GM23248 (cell line): ENCODE results near the gene UBAC1. TPM values are rescaled to one million over a fixed set of nuclear protein-coding genes. Genes with fewer than 3 reads are reported as not detected.
A peak's percentile ranks its signal among the peaks of the same experiment; 100 is the strongest.

Experiments
- DNase-seq: peaks from one replicate; pipeline ENCODE4 v3.0.0-alpha.2; 2015
- H2AFZ ChIP-seq: fragments of 200-600 bp; sonication (generic); 2 replicates; pipeline ENCODE4 v1.6.1; 2016; ENCODE audit warnings: antibody characterized with exemption
- H3F3A ChIP-seq: fragments of 200-600 bp; sonication (generic); 2 replicates; pipeline ENCODE4 v1.6.1; 2016; ENCODE audit warnings: mild to moderate bottlenecking, antibody characterized with exemption, mixed run types; ENCODE audit not compliant: insufficient read depth
- H3K27ac ChIP-seq: fragments of 200-600 bp; sonication (generic); 2 replicates; pipeline ENCODE4 v1.5.1; 2016; ENCODE audit warnings: mild to moderate bottlenecking
- H3K27me3 ChIP-seq: fragments of 200-600 bp; sonication (generic); replicated peaks from 2 replicates; pipeline ENCODE4 v1.6.1; 2016; ENCODE audit warnings: mild to moderate bottlenecking; ENCODE audit not compliant: insufficient read depth
- H3K36me3 ChIP-seq: fragments of 200-600 bp; sonication (generic); 2 replicates; pipeline ENCODE4 v1.6.1; 2016; ENCODE audit warnings: low read depth, mild to moderate bottlenecking
- H3K4me1 ChIP-seq: fragments of 200-600 bp; sonication (generic); 2 replicates; pipeline ENCODE4 v1.6.1; 2016; ENCODE audit warnings: mild to moderate bottlenecking; ENCODE audit not compliant: insufficient read depth
- H3K4me2 ChIP-seq: fragments of 200-600 bp; sonication (generic); one replicate; pipeline ENCODE4 v1.6.1; 2016; ENCODE audit warnings: mild to moderate bottlenecking; ENCODE audit not compliant: unreplicated experiment
- H3K4me3 ChIP-seq: fragments of 200-600 bp; sonication (generic); 2 replicates; pipeline ENCODE4 v1.5.1; 2016; ENCODE audit warnings: mild to moderate bottlenecking
- H3K79me2 ChIP-seq: fragments of 200-600 bp; sonication (generic); 2 replicates; pipeline ENCODE4 v1.6.1; 2016; ENCODE audit warnings: mild to moderate bottlenecking; ENCODE audit not compliant: insufficient read depth
- H3K9ac ChIP-seq: fragments of 200-600 bp; sonication (generic); 2 replicates; pipeline ENCODE4 v1.6.1; 2016; ENCODE audit warnings: mild to moderate bottlenecking
- H3K9me2 ChIP-seq: fragments of 200-600 bp; sonication (generic); 2 replicates; pipeline ENCODE4 v1.6.1; 2016; ENCODE audit warnings: mixed run types, mild to moderate bottlenecking, moderate library complexity; ENCODE audit not compliant: insufficient read depth
- H3K9me3 ChIP-seq: fragments of 200-600 bp; sonication (generic); one replicate; pipeline ENCODE4 v1.6.1; 2017; ENCODE audit warnings: low read depth
- H4K20me1 ChIP-seq: fragments of 200-600 bp; sonication (generic); 2 replicates; pipeline ENCODE4 v1.6.0; 2016; ENCODE audit not compliant: insufficient read depth
- EZH2 ChIP-seq: fragments of 200-600 bp; sonication (generic); IDR thresholded peaks from 2 replicates; pipeline ENCODE4 v1.6.1; 2018; ENCODE audit warnings: antibody characterized with exemption, mild to moderate bottlenecking; ENCODE audit not compliant: insufficient read depth, poor library complexity, severe bottlenecking
- EZH2phosphoT487 ChIP-seq: fragments of 200-600 bp; sonication (generic); IDR thresholded peaks from 2 replicates; pipeline ENCODE4 v1.6.1; 2018; ENCODE audit warnings: antibody characterized with exemption, moderate library complexity, mild to moderate bottlenecking, low read depth; ENCODE audit not compliant: insufficient read depth
- WGBS, 2 experiments: methylation state at CpG; one replicate each; pipeline ENCODE4 v1.1.6; 2015 to 2017; ENCODE audit warnings: low lambda C conversion rate in 2 of 2, low coverage in 1 of 2; ENCODE audit errors: missing lambda C conversion rate in 2 of 2; 5-methylcytosine and 5-hydroxymethylcytosine counted together
- in situ Hi-C: fragments of 300-500 bp; cut with MboI; formaldehyde crosslinking; loops from 2 replicates; pipeline ENCODE4 v1.15.0; 2020
- polyA plus RNA-seq: library from polyadenylated mRNA; unstranded; fragments of >200 nt; fragmentation: Nextera tagmentation; extraction: Ambion mirVana; gene quantifications from 2 replicates; pipeline ENCODE4 v1.2.1, GENCODE V29; 2016
- total RNA-seq: library from RNA; depleted of rRNA; stranded (reverse); fragments of >200 nt; shearing (Covaris generic); gene quantifications from 2 replicates; pipeline ENCODE4 v1.2.3, GENCODE V29; 2014

The UBAC1 gene
- total and polyA plus RNA-seq, 2 experiments from 2014 or later: 29.4 to 45.9 TPM

DNA sequence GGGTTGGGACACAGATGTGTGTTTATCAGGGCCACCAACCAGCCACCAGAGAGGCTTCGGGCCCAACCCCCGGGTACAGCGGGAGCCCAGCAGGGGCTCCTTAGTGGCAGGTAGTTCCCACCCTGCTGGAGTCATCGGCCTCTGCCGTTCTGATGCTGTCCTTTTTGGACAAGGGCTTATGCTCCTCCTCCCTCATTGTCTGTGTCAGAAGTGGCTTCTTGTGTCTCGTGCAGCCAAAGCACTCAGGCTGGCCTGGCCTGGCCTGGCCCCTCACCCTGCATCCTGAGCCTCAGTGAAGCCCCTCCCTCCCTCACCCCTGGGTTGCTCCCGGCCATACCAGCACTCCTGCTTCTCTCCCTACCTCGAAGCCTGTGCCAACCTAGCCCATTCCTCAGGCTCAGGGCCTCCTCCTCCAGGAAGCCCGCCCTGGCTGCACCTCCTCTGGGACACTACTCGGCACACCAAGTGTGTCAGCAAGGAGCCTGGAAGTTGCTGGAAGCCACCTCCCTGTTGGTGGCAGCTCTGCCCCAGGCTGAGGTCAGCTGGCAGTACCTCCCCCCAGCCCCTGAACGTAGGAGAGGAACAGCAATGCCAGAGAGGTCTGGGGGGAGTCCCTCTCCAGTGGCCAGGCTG lies 4.1 kb upstream of the UBAC1 start:
- DNase-seq: no peak
- no peak for TF ChIP-seq EZH2
- TF ChIP-seq EZH2phosphoT487: no peak
- in situ Hi-C loops: loop anchor here (5.0 kb wide), 1 partner anchor 157 kb away; no protein-coding TSS in a partner anchor

GRCh38 chr9:135963938-135964337 lies 2.8 kb upstream of the UBAC1 start:
- TF ChIP-seq EZH2 (no peak), EZH2phosphoT487 (no peak)
- H3K79me2 ChIP-seq: peaks cover 20% of the 10 kb centered on the region
- H4K20me1 ChIP-seq: no peaks in the 10 kb centered on the region
- WGBS, 2 experiments: 48 to 49% methylated on average over 8 to 10 of the region's 10 CpGs
- in situ Hi-C loops: no loop called here
- H3K36me3 ChIP-seq: no peaks in the 10 kb centered on the region
- H3K9me2 ChIP-seq: no peaks in the 10 kb centered on the region
- 0 out of 2 replicates have a peak, but pooled peaks cover 4% of the 10 kb centered on the region for H3F3A ChIP-seq
- H3K27me3 ChIP-seq: peaks cover 9% of the 10 kb centered on the region; the same call in 1 of the 2 replicates
- H3K4me2 ChIP-seq: no peak overlapping the region
- no peak overlapping the region for H3K9ac ChIP-seq
- no peak overlapping the region for H3K4me3 ChIP-seq
- H3K4me1 ChIP-seq: peaks cover 13% of the 10 kb centered on the region; the same call in 1 of the 2 replicates
- no peak for DNase-seq
- no peaks in the 10 kb centered on the region for H3K9me3 ChIP-seq
- no peak overlapping the region for H2AFZ ChIP-seq
- no peak overlapping the region for H3K27ac ChIP-seq

More for the DNA sequence above, 4.1 kb upstream of the UBAC1 start:
- no peak overlapping the region for H3K27ac ChIP-seq
- WGBS, 2 experiments: 37 to 43% methylated on average over 10 to 11 of the region's 11 CpGs
- no peak overlapping the region for H3K9ac ChIP-seq
- no peaks in the 10 kb centered on the region for H4K20me1 ChIP-seq
- no peaks in the 10 kb centered on the region for H3K9me3 ChIP-seq
- no peak overlapping the region for H3K4me2 ChIP-seq
- H3F3A ChIP-seq: no peaks in the 10 kb centered on the region
- no peaks in the 10 kb centered on the region for H3K9me2 ChIP-seq
- peaks cover 4% of the 10 kb centered on the region; the same call in 1 of the 2 replicates for H3K4me1 ChIP-seq
- no peak overlapping the region for H2AFZ ChIP-seq
- no peaks in the 10 kb centered on the region for H3K36me3 ChIP-seq
- peaks cover 7% of the 10 kb centered on the region for H3K79me2 ChIP-seq
- no peak overlapping the region for H3K4me3 ChIP-seq
- peaks cover 9% of the 10 kb centered on the region; the same call in 1 of the 2 replicates for H3K27me3 ChIP-seq

DNA sequence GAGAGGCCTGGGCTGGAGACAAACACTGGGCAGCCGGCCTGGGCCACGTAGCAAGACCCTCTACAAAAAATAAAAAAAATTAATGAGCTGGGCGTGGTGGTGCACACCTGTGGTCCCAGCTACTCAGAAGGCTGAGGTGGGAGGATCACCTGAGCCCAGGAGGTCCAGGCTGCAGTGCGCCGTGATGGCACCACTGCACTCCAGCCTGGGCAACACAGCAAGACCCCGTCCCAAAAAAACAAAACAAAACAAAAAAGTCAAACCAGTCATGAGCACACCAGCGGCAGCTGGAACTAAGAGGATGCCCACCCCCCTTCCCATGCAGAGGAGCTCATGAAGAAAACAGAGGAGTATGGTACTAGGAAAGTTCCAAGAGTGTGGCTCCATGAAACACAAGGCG lies 2.2 kb upstream of the UBAC1 start:
- Histone ChIP-seq H3K9ac (no peak overlapping the region), H2AFZ (no peak overlapping the region), H3K4me2 (no peak overlapping the region), H3K4me3 (no peak overlapping the region), H3K27ac (no peak overlapping the region), H3K36me3 (no peaks in the 10 kb centered on the region), H3K27me3 (peaks cover 9% of the 10 kb centered on the region; the same call in 1 of the 2 replicates), H3F3A (0 out of 2 replicates have a peak, but pooled peaks cover 4% of the 10 kb centered on the region), H3K79me2 (peaks cover 26% of the 10 kb centered on the region), H3K9me2 (no peaks in the 10 kb centered on the region), H3K4me1 (peaks cover 13% of the 10 kb centered on the region; the same call in 1 of the 2 replicates), H4K20me1 (no peaks in the 10 kb centered on the region), H3K9me3 (no peaks in the 10 kb centered on the region)
- in situ Hi-C loops: no loop called here
- WGBS, 2 experiments: 46 to 59% methylated on average over 8 of the region's 8 CpGs
- no peak for TF ChIP-seq EZH2phosphoT487
- no peak for TF ChIP-seq EZH2
- DNase-seq: no peak

DNA sequence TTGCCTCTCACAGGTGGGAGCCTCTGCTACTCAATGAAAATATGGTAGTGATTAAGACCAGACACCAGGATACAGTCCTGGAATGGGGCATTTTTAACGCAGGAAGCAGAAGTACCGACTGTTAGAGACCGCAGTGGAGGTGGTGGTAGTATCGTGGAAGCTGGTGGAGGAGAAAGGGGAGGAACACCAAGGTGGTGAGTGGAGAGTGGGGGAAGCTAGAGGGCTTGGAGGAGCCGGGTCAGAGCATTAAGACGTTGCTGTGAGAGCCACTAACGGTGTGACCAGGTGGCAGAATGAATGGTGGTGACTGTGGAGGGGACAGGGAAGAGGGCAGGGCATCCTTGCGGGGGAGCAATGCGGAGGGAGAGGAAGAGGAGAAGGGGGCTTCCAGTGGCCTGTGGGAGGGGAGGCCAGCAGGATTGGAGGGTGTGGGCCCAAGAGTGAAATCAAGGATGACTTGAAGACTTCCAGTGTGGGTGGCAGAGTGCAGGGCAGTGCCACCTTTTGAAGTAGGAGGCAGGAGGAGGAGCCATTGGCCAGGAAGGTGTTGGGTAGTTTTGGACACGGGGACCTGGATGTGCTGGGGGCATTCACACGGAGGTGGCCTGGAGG lies 1.6 kb upstream of the UBAC1 start:
- in situ Hi-C loops: no loop called here
- H3K27me3 ChIP-seq: peaks cover 9% of the 10 kb centered on the region; the same call in 1 of the 2 replicates
- TF ChIP-seq EZH2: no peak

More for the DNA sequence above, 1.6 kb upstream of the UBAC1 start:
- H3K27ac ChIP-seq: no peak overlapping the region
- DNase-seq: no peak
- no peaks in the 10 kb centered on the region for H4K20me1 ChIP-seq
- no peak overlapping the region for H3K4me3 ChIP-seq
- peaks cover 31% of the 10 kb centered on the region for H3K79me2 ChIP-seq
- H3K9me2 ChIP-seq: no peaks in the 10 kb centered on the region
- 0 out of 2 replicates have a peak, but pooled peaks cover 4% of the 10 kb centered on the region for H3F3A ChIP-seq
- H3K9ac ChIP-seq: no peak overlapping the region
- H3K4me2 ChIP-seq: no peak overlapping the region
- no peaks in the 10 kb centered on the region for H3K9me3 ChIP-seq
- 33 to 37% methylated on average over 11 of the region's 11 CpGs for WGBS, 2 experiments
- H2AFZ ChIP-seq: peak overlapping the region; percentile 22; the same call in 1 of the 2 replicates
- no peaks in the 10 kb centered on the region for H3K36me3 ChIP-seq
- peaks cover 13% of the 10 kb centered on the region; the same call in 1 of the 2 replicates for H3K4me1 ChIP-seq
